Measurements from ENCODE around the gene CCSER1. TPM values are rescaled to one million over a fixed set of nuclear protein-coding genes. Genes with fewer than 3 reads are reported as not detected.

Gene CCSER1
- total and polyA plus RNA-seq, 2 experiments from 2014 or later = not detected

DNA sequence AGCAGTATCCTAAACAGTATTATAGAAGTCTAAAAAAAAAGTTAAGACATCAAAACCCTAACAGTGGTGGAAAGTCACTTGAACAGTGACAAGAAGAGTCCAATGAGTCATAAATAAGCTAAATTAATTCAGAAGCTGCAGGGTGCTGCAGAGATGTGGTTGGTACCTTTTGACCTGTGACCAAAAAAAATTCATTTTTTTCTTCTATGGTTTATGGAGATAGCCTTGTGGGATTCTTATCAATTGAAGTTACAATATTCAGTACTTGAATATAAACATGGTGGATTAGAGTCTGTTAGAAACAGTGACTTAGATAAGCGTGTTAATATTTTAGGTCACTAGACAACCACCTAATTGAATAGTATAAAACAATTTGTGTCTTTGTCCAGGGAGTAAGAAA is 35.4 kb downstream of the CCSER1 start:
- Histone ChIP-seq H2AFZ (no peak overlapping the region), H3K4me3 (no peak overlapping the region), H3K4me2 (ENCODE audit: unreplicated experiment) (no peak overlapping the region), H4K20me1 (ENCODE audit: insufficient read depth) (no peaks in the 10 kb centered on the region), H3K79me2 (ENCODE audit: insufficient read depth) (no peaks in the 10 kb centered on the region), H3K27me3 (replicated peaks; ENCODE audit: insufficient read depth) (no peaks in the 10 kb centered on the region), H3F3A (ENCODE audit: insufficient read depth) (no peaks in the 10 kb centered on the region), H3K4me1 (ENCODE audit: insufficient read depth) (no peaks in the 10 kb centered on the region), H3K9me3 (ENCODE audit: low read depth) (no peaks in the 10 kb centered on the region), H3K27ac (no peak overlapping the region), H3K9ac (no peak overlapping the region), H3K9me2 (ENCODE audit: insufficient read depth) (no peaks in the 10 kb centered on the region), H3K36me3 (ENCODE audit: low read depth) (no peaks in the 10 kb centered on the region)
- WGBS, 2 experiments (ENCODE audit: low coverage in 1 of 2, low lambda C conversion rate in 2 of 2, missing lambda C conversion rate in 2 of 2) = 10% methylated on average over 1 of the region's 1 CpG
- in situ Hi-C loops (cut with MboI) = no loop called here
- no peak for DNase-seq
- TF ChIP-seq EZH2 (IDR thresholded peaks at IDR 0.05; ENCODE audit: insufficient read depth, poor library complexity, severe bottlenecking) = no peak
- no peak for TF ChIP-seq EZH2phosphoT487 (IDR thresholded peaks at IDR 0.05; ENCODE audit: insufficient read depth, low read depth)

DNA sequence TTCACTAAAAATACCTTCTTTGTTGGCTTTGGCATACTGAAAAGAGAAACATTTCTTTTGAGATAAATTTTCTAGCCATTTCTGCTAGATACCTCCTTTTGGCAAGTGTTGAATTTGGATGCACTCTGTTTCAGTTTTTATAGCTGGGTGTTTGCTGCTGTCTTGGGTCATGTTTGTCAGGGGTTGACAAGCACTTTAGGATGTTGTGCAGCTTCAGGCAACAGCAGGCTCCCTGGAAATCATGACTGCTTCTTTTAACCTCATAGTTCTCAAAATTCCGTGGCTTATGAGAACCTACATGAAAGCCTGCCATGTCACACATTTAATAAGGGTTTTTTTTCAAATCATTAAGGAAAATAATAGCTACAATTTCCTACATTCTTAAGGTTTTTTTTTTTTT is 36.7 kb downstream of the CCSER1 start:
- WGBS, 2 experiments (ENCODE audit: low coverage in 1 of 2, low lambda C conversion rate in 2 of 2, missing lambda C conversion rate in 2 of 2) = 0 to 5% methylated on average over 1 of the region's 1 CpG
- in situ Hi-C loops (cut with MboI) = no loop called here

DNA sequence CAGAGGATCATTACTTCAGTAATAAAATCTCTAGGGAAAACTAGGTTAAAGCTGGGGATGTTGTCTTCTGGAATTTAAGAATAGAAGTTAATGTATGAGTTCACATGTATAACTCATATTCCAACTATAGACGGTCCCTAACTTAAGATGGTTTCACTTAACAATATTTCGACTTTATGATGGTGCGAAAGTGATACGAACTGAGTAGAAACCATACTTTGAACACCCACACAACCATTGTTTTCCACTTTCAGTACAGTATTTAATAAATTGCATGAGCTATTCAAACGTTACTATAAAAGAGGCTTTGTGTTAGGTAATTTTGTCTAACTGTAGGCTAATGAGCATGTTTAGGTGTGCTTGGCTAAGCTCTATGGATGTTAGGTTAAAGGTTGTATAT is 38.7 kb downstream of the CCSER1 start:
- Histone ChIP-seq H3K36me3 (ENCODE audit: low read depth) (no peaks in the 10 kb centered on the region), H3K27me3 (replicated peaks; ENCODE audit: insufficient read depth) (no peaks in the 10 kb centered on the region), H3K9me3 (ENCODE audit: low read depth) (no peaks in the 10 kb centered on the region), H3K4me1 (ENCODE audit: insufficient read depth) (no peaks in the 10 kb centered on the region), H3K4me3 (no peak overlapping the region), H3K79me2 (ENCODE audit: insufficient read depth) (no peaks in the 10 kb centered on the region), H3K4me2 (ENCODE audit: unreplicated experiment) (no peak overlapping the region), H4K20me1 (ENCODE audit: insufficient read depth) (no peaks in the 10 kb centered on the region), H2AFZ (no peak overlapping the region), H3F3A (ENCODE audit: insufficient read depth) (no peaks in the 10 kb centered on the region), H3K9me2 (ENCODE audit: insufficient read depth) (no peaks in the 10 kb centered on the region), H3K9ac (no peak overlapping the region), H3K27ac (no peak overlapping the region)
- TF ChIP-seq EZH2 (IDR thresholded peaks at IDR 0.05; ENCODE audit: insufficient read depth, poor library complexity, severe bottlenecking) (no peak), EZH2phosphoT487 (IDR thresholded peaks at IDR 0.05; ENCODE audit: insufficient read depth, low read depth) (no peak)
- in situ Hi-C loops (cut with MboI) = no loop called here
- WGBS, 2 experiments (ENCODE audit: low coverage in 1 of 2, low lambda C conversion rate in 2 of 2, missing lambda C conversion rate in 2 of 2) = 50 to 52% methylated on average over 5 of the region's 5 CpGs
- no peak for DNase-seq

More for the DNA sequence above, 36.7 kb downstream of the CCSER1 start:
- Histone ChIP-seq H3K4me2 (ENCODE audit: unreplicated experiment) (no peak overlapping the region), H3K4me1 (ENCODE audit: insufficient read depth) (no peaks in the 10 kb centered on the region), H4K20me1 (ENCODE audit: insufficient read depth) (no peaks in the 10 kb centered on the region), H3K4me3 (no peak overlapping the region), H3K27ac (no peak overlapping the region), H3K9me2 (ENCODE audit: insufficient read depth) (no peaks in the 10 kb centered on the region), H3K9me3 (ENCODE audit: low read depth) (no peaks in the 10 kb centered on the region), H3K27me3 (replicated peaks; ENCODE audit: insufficient read depth) (no peaks in the 10 kb centered on the region), H3K79me2 (ENCODE audit: insufficient read depth) (no peaks in the 10 kb centered on the region), H2AFZ (no peak overlapping the region), H3K9ac (no peak overlapping the region), H3F3A (ENCODE audit: insufficient read depth) (no peaks in the 10 kb centered on the region), H3K36me3 (ENCODE audit: low read depth) (no peaks in the 10 kb centered on the region)
- DNase-seq = no peak
- TF ChIP-seq EZH2phosphoT487 (IDR thresholded peaks at IDR 0.05; ENCODE audit: insufficient read depth, low read depth) (no peak), EZH2 (IDR thresholded peaks at IDR 0.05; ENCODE audit: insufficient read depth, poor library complexity, severe bottlenecking) (no peak)

DNA sequence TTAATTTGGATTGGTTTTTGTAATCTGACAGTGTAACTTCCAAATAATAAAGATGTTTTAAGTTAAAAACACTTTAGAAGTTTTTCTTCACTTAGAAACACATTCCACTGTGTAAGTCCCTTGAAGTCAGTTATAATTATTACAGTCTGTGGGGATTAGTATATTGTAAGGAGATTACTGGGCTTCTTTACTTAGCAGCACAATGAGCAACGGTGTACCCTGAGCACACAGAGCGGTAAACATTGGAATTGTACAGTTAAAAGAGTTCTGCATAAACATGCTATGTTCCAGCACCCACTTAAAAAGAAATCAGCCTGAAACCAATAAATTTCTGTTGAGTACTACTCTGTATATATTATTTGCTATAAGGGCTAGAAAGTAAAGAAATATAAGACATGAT is 44.3 kb downstream of the CCSER1 start:
- no peaks in the 10 kb centered on the region for H3K79me2 ChIP-seq (ENCODE audit: insufficient read depth)
- TF ChIP-seq EZH2 (IDR thresholded peaks at IDR 0.05; ENCODE audit: insufficient read depth, poor library complexity, severe bottlenecking) (no peak), EZH2phosphoT487 (IDR thresholded peaks at IDR 0.05; ENCODE audit: insufficient read depth, low read depth) (no peak)

DNA sequence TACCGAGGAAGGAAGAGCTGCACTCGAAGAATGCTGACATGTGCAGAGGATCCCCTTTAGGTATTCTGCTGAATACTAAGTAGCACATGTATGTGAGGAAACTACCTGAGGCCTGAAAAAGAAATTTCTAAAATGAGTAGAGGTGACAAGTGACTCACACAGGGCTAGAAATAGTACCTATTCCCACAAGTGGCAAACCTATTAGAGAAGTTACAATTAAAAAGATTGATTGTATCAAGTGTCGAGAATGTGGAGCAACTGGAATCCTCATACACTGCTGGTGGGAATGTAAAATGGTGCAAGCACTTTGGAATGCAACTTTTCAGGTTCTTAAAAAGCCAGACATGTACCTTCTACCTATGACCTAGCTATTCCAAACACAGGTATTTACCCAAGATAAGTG is 47.4 kb downstream of the CCSER1 start:
- no peak overlapping the region for H3K4me2 ChIP-seq (ENCODE audit: unreplicated experiment)
- DNase-seq = no peak
- H3K9me2 ChIP-seq (ENCODE audit: insufficient read depth) = no peaks in the 10 kb centered on the region
- no peak overlapping the region for H2AFZ ChIP-seq
- no peaks in the 10 kb centered on the region for H3K36me3 ChIP-seq (ENCODE audit: low read depth)
- no peaks in the 10 kb centered on the region for H3K4me1 ChIP-seq (ENCODE audit: insufficient read depth)
- H3K27ac ChIP-seq = no peak overlapping the region
- WGBS, 2 experiments (ENCODE audit: low coverage in 1 of 2, low lambda C conversion rate in 2 of 2, missing lambda C conversion rate in 2 of 2) = 9 to 13% methylated on average over 3 of the region's 3 CpGs
- no peak overlapping the region for H3K4me3 ChIP-seq
- TF ChIP-seq EZH2phosphoT487 (IDR thresholded peaks at IDR 0.05; ENCODE audit: insufficient read depth, low read depth) (no peak), EZH2 (IDR thresholded peaks at IDR 0.05; ENCODE audit: insufficient read depth, poor library complexity, severe bottlenecking) (no peak)
- in situ Hi-C loops (cut with MboI) = no loop called here
- H3K9ac ChIP-seq = no peak overlapping the region
- no peaks in the 10 kb centered on the region for H3K9me3 ChIP-seq (ENCODE audit: low read depth)
- H4K20me1 ChIP-seq (ENCODE audit: insufficient read depth) = no peaks in the 10 kb centered on the region
- no peaks in the 10 kb centered on the region for H3K27me3 ChIP-seq (replicated peaks; ENCODE audit: insufficient read depth)
- no peaks in the 10 kb centered on the region for H3K79me2 ChIP-seq (ENCODE audit: insufficient read depth)
- no peaks in the 10 kb centered on the region for H3F3A ChIP-seq (ENCODE audit: insufficient read depth)

More for the DNA sequence above, 44.3 kb downstream of the CCSER1 start:
- Histone ChIP-seq H3K4me2 (ENCODE audit: unreplicated experiment) (no peak overlapping the region), H3K36me3 (ENCODE audit: low read depth) (no peaks in the 10 kb centered on the region), H3K9me2 (ENCODE audit: insufficient read depth) (no peaks in the 10 kb centered on the region), H4K20me1 (ENCODE audit: insufficient read depth) (no peaks in the 10 kb centered on the region), H3F3A (ENCODE audit: insufficient read depth) (no peaks in the 10 kb centered on the region), H3K27ac (no peak overlapping the region), H3K9ac (no peak overlapping the region), H3K9me3 (ENCODE audit: low read depth) (no peaks in the 10 kb centered on the region), H3K27me3 (replicated peaks; ENCODE audit: insufficient read depth) (no peaks in the 10 kb centered on the region), H3K4me3 (no peak overlapping the region), H3K4me1 (ENCODE audit: insufficient read depth) (no peaks in the 10 kb centered on the region), H2AFZ (no peak overlapping the region)
- WGBS, 2 experiments (ENCODE audit: low coverage in 1 of 2, low lambda C conversion rate in 2 of 2, missing lambda C conversion rate in 2 of 2) = 32 to 34% methylated on average over 2 of the region's 2 CpGs
- in situ Hi-C loops (cut with MboI) = no loop called here
- no peak for DNase-seq

All from GM23248 (cell line).